Measurements from ENCODE around the gene SLC30A2.
A peak's percentile ranks its signal among the peaks of the same experiment; 100 is the strongest.

Gene SLC30A2

DNA sequence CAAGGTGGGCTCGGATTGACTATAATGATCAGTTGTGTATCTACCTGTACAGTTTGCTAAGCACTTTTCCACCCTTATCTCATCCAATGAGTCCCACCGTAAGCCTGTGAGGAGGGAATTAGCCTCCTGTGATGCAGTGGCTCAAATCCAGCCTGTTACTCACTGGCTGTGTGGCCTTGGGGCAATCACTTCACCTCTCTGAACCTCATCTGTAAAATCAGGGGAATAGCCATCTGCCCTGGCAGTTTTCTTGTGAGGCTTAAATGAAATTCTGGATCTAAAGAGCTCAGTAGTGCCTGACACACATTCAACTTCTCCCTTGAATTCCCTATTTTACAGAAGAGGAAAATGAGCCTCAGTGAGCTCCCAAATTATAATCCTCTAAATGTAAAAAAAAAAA lies 31.7 kb downstream of the SLC30A2 start:
- Histone ChIP-seq H3K4me1 (no peaks in the 10 kb centered on the region), H3K4me3 (ENCODE audit: low read depth, low read length) (no peak overlapping the region), H3K9me3 (no peaks in the 10 kb centered on the region), H3K36me3 (no peaks in the 10 kb centered on the region), H3K27me3 (no peaks in the 10 kb centered on the region)
- TF ChIP-seq, protein P1, sequence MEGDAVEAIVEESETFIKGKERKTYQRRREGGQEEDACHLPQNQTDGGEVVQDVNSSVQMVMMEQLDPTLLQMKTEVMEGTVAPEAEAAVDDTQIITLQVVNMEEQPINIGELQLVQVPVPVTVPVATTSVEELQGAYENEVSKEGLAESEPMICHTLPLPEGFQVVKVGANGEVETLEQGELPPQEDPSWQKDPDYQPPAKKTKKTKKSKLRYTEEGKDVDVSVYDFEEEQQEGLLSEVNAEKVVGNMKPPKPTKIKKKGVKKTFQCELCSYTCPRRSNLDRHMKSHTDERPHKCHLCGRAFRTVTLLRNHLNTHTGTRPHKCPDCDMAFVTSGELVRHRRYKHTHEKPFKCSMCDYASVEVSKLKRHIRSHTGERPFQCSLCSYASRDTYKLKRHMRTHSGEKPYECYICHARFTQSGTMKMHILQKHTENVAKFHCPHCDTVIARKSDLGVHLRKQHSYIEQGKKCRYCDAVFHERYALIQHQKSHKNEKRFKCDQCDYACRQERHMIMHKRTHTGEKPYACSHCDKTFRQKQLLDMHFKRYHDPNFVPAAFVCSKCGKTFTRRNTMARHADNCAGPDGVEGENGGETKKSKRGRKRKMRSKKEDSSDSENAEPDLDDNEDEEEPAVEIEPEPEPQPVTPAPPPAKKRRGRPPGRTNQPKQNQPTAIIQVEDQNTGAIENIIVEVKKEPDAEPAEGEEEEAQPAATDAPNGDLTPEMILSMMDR (IDR thresholded peaks at IDR 0.05; ENCODE audit: low read depth, low read length): no peak
- DNase-seq: no peak

DNA sequence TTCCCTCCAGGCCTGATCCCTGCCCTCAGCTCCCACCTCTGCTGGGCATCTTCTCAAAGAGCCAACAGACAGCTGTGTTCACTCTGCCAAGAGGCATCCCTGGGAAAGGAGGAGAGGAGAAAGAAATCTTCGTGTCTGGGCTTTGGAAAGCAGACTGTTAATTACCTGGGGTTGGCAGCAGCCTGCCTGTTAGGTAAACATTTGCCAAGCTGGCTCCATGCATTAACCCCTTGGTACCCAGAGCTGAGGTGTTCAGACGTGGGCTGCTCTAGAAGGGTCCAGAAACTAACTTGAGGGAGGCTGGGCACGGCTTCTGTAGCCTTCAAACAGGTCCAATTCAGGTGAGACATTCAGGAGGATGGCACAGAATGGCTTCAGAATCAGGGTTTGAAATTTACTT lies 33.1 kb downstream of the SLC30A2 start:
- Histone ChIP-seq H3K27me3 (no peaks in the 10 kb centered on the region), H3K36me3 (no peaks in the 10 kb centered on the region), H3K9me3 (no peaks in the 10 kb centered on the region), H3K4me1 (no peaks in the 10 kb centered on the region), H3K4me3 (ENCODE audit: low read depth, low read length) (no peak overlapping the region)
- TF ChIP-seq, protein P1 (IDR thresholded peaks at IDR 0.05; ENCODE audit: low read depth, low read length): no peak
- no peak for DNase-seq

DNA sequence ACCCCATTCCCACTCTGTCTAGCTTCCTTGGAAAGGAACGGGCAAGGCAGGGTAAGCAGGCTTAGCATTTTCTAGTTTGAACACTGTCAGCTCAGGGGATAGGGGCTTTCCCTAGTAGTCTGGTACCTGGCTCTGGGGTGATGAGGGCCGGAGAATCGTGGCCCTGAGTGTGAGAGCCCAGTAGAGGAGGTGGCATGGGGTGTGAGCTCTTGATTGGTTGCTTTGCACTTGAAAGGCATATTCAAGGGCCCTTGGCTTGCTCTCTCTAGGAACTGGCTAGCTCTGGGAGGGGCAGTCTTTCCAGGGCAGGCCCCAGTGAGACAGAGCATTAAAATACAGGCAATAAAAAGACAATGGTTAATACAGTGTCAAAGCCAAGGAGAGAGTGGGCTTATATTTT lies 35.1 kb downstream of the SLC30A2 start:
- no peaks in the 10 kb centered on the region for H3K27me3 ChIP-seq
- no peaks in the 10 kb centered on the region for H3K36me3 ChIP-seq
- no peaks in the 10 kb centered on the region for H3K4me1 ChIP-seq
- TF ChIP-seq, protein P1 (IDR thresholded peaks at IDR 0.05; ENCODE audit: low read depth, low read length): no peak
- H3K9me3 ChIP-seq: no peaks in the 10 kb centered on the region
- no peak for DNase-seq
- no peak overlapping the region for H3K4me3 ChIP-seq (ENCODE audit: low read depth, low read length)

DNA sequence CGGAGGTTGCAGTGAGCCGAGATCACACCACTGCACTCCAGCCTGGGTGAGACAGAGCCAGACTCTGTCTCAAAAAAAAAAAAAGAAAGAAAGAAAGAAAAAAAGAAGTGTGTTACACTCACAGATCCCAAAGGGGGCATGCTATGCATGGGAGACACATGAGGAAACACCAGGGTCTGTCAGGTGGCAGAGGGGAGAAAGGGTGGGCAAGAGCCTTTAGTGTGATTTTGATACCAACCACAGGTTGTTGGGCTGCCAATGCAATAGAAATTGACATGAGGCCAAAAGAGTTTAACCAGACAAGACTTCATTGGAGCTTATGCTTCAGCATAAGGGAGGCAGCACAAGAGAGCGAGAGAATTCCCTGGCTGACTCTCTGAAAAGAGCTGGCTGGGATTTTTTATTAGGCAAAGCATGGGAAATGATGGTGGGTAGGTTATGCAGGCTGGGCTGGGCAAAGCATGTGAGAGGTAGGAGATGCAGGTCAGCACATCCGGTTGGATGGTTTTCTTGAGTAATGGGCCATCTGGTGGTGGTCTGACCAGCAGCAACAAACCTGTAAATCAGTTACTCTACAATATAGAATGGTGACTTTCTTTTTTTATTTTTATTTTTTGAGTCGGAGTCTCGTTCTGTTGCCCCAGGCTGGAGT lies 36.0 kb downstream of the SLC30A2 start:
- no peak for DNase-seq
- Histone ChIP-seq H3K4me3 (ENCODE audit: low read depth, low read length) (no peak overlapping the region), H3K27me3 (no peaks in the 10 kb centered on the region), H3K36me3 (no peaks in the 10 kb centered on the region), H3K9me3 (no peaks in the 10 kb centered on the region), H3K4me1 (no peaks in the 10 kb centered on the region)
- TF ChIP-seq, protein P1 (IDR thresholded peaks at IDR 0.05; ENCODE audit: low read depth, low read length): peak; percentile 38

DNA sequence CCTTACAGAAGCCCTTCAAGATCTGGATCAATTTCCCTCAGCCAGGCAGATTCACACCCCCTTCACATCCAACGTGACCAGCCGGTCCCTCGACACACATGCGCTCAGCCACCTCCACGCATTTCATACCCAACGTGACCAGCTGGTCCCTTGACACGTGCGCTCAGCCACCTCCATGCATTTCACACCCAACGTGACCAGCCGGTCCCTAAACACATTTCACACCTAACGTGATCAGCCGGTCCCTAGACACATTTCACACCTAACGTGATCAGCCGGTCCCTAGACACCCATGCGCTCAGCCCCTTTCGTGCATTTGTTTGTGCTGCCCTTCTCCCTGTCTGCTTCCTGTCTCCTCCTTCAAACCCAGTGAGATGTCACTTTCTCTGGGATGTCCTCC lies 39.2 kb downstream of the SLC30A2 start:
- TF ChIP-seq, protein P1 (IDR thresholded peaks at IDR 0.05; ENCODE audit: low read depth, low read length): no peak

DNA sequence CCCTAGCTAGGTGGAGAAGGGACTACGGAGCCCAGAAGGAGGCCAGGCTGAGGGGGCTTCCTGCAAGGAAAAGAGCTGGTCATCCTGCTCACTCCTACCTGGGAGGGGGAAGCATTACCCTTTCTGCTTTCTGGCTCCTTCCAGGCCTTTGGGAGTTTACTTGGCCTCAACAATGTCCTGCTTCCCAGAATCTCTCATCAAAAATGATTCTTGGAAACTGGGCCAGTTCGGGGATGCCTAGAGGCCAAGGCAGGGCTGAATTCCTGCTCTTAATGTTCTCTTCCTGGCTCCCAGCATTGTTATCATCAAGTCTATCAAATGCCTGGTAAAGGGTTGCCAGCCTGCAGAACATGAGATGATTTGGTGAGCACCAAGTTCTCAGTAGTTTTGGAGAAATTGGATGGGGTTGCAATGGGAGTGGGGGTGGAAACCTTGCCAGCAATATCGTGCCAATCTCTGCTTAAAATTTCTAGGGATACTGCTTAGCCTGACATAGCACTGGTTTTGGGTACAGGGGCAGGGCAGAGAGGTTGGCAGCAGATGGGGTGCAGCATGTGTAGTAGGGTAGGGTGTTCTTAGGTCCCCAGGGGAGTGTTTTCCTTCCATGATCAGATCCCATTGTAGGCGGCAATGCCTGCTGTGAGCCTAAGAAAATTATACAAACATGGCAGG lies 40.3 kb downstream of the SLC30A2 start:
- Histone ChIP-seq H3K9me3 (no peaks in the 10 kb centered on the region), H3K4me3 (ENCODE audit: low read depth, low read length) (no peak overlapping the region), H3K27me3 (no peaks in the 10 kb centered on the region), H3K4me1 (no peaks in the 10 kb centered on the region), H3K36me3 (no peaks in the 10 kb centered on the region)
- TF ChIP-seq, protein P1 (IDR thresholded peaks at IDR 0.05; ENCODE audit: low read depth, low read length): no peak
- DNase-seq: no peak

More for the DNA sequence above, 39.2 kb downstream of the SLC30A2 start:
- no peaks in the 10 kb centered on the region for H3K4me1 ChIP-seq
- no peaks in the 10 kb centered on the region for H3K27me3 ChIP-seq
- H3K36me3 ChIP-seq: no peaks in the 10 kb centered on the region
- DNase-seq: no peak
- H3K9me3 ChIP-seq: no peaks in the 10 kb centered on the region
- no peak overlapping the region for H3K4me3 ChIP-seq (ENCODE audit: low read depth, low read length)
